Forelimb muscle (tissue), 1 donor: ENCODE measurements around the gene CNOT6L. TPM values are rescaled to one million over a fixed set of nuclear protein-coding genes. Genes with fewer than 3 reads are reported as not detected.
"Not testable (repeated sequence)": the region's sequence is repeated elsewhere in the genome, so short reads cannot be mapped to it uniquely, and the experiment has no call there.

Experiments
- DNase-seq: peaks from one replicate; pipeline ENCODE4 v3.0.0-alpha.2; 2013; ENCODE audit warnings: low read depth
- polyA plus RNA-seq: library from polyadenylated mRNA; unstranded; fragments of 120-200 nt; gene quantifications from one replicate; pipeline ENCODE4 v1.2.1, GENCODE V29; 2013; ENCODE audit not compliant: insufficient read length

CNOT6L gene
- polyA plus RNA-seq, result 32.3 TPM

- DNase-seq, result no peak
Observed at GRCh38 chr4:77818602-77819403, at the start of gene CNOT6L. Gene CNOT6L, minus strand, starts transcription at chr4:77819368. Its CDS starts 60 bp downstream, at chr4:77819308.

- no peak for DNase-seq
Observed at GRCh38 chr4:77865259-77865658, 46.1 kb upstream of the CNOT6L start.

- DNase-seq, result not testable (repeated sequence)
Observed at GRCh38 chr4:77863341-77863740, 44.2 kb upstream of the CNOT6L start.

GRCh38 chr4:77862478-77863216, 43.5 kb upstream of the CNOT6L start, which contains the start of gene MRPL1:
Gene MRPL1, plus strand, starts transcription at chr4:77862830. Its CDS starts 19 bp downstream, at chr4:77862849.
- DNase-seq, result peak; percentile 94

GRCh38 chr4:77861495-77861894, 42.3 kb upstream of the CNOT6L start:
- DNase-seq, result no peak

GRCh38 chr4:77859256-77859655, 40.1 kb upstream of the CNOT6L start:
- no peak for DNase-seq

- DNase-seq, result no peak
Observed at GRCh38 chr4:77856152-77856551, 37.0 kb upstream of the CNOT6L start.

- DNase-seq, result no peak
Observed at GRCh38 chr4:77854431-77855111, 35.4 kb upstream of the CNOT6L start.

GRCh38 chr4:77852892-77853495, 33.8 kb upstream of the CNOT6L start:
- no peak for DNase-seq

GRCh38 chr4:77849278-77849965, 30.3 kb upstream of the CNOT6L start:
- no peak for DNase-seq

- DNase-seq, result no peak
Observed at GRCh38 chr4:77848508-77848907, 29.3 kb upstream of the CNOT6L start.

GRCh38 chr4:77845929-77846328, 26.8 kb upstream of the CNOT6L start:
- DNase-seq, result no peak

- no peak for DNase-seq
Observed at GRCh38 chr4:77845400-77845799, 26.2 kb upstream of the CNOT6L start.

- no peak for DNase-seq
Observed at GRCh38 chr4:77844363-77844762, 25.2 kb upstream of the CNOT6L start.

- no peak for DNase-seq
Observed at GRCh38 chr4:77843628-77844027, 24.5 kb upstream of the CNOT6L start.

- no peak for DNase-seq
Observed at GRCh38 chr4:77834403-77834802, 15.2 kb upstream of the CNOT6L start.

- no peak for DNase-seq
Observed at GRCh38 chr4:77833126-77833724, 14.1 kb upstream of the CNOT6L start.

- no peak for DNase-seq
Observed at GRCh38 chr4:77827343-77827742, 8.2 kb upstream of the CNOT6L start.

- DNase-seq, result no peak
Observed at GRCh38 chr4:77826275-77826674, 7.1 kb upstream of the CNOT6L start.

- DNase-seq, result no peak
Observed at GRCh38 chr4:77821775-77822174, 2.6 kb upstream of the CNOT6L start.
